ENCODE data around the gene FAM3D. TPM values are rescaled to one million over a fixed set of nuclear protein-coding genes. Genes with fewer than 3 reads are reported as not detected.

FAM3D gene
- total and polyA plus RNA-seq, 12 donors: 0.06 to 0.40 (median 0.22) TPM; not detected in 8

DNA sequence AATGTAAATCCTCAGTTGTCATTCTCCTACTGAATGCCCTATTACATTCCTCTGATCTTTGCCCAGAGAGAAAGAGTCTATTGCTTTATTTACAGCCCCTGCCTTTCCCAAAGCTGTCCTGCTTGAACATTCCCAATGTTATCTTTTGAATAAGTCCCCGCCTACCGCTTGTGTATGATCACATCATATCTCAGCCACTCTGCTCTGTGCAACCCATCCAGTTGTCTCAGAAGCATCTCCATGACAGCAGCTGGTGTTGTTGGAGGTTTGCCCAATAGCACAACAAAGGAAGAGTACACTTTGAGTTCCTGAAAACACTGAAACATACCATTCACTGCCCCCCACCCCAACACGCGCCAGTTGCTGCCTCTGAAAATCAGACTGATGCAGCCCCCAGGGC is 22.0 kb upstream of the FAM3D start:
- intact Hi-C loops (cut with DNase I): no loop called here
- no peak for DNase-seq
- H3K27me3 ChIP-seq: no peaks in the 10 kb centered on the region
- no peaks in the 10 kb centered on the region for H3K4me1 ChIP-seq (replicated peaks in 1 of 2)
- WGBS, 4 donors: 75 to 86% (median 79%) methylated on average over 4 of the region's 4 CpGs
- no peak for TF ChIP-seq POLR2A (IDR thresholded peaks at IDR 0.05)
- no peak for TF ChIP-seq CTCF (IDR thresholded peaks at IDR 0.05)
- H3K4me3 ChIP-seq: no peak overlapping the region
- no peaks in the 10 kb centered on the region for H3K9me3 ChIP-seq (replicated peaks in 1 of 3)
- no peaks in the 10 kb centered on the region for H3K36me3 ChIP-seq (replicated peaks in 1 of 2)
- no peak overlapping the region for H3K27ac ChIP-seq

DNA sequence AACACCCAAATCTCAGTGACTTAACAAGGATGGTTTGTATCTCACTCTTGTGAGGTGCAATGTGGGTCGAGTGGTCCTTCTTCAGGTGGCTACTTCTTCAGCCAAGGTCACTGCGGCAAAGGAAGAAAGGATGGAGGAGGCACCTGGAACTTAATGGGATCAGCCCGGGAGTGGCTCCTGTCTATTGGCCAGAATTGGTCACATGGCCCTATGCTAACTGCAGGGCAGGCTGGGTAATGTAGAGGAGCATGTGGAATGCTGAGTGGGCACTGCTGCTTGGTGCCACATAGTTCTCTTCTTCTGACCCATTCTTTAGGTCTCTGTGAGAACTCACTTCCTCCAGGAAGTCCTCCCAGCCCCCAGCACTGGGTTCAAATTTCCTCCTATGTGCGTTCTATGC is 20.3 kb upstream of the FAM3D start:
- DNase-seq: no peak
- no peak overlapping the region for H3K27ac ChIP-seq
- H3K36me3 ChIP-seq (replicated peaks in 1 of 2): no peaks in the 10 kb centered on the region
- intact Hi-C loops (cut with DNase I): no loop called here
- no peaks in the 10 kb centered on the region for H3K9me3 ChIP-seq (replicated peaks in 1 of 3)
- H3K27me3 ChIP-seq: no peaks in the 10 kb centered on the region
- H3K4me1 ChIP-seq (replicated peaks in 1 of 2): no peaks in the 10 kb centered on the region
- TF ChIP-seq POLR2A (IDR thresholded peaks at IDR 0.05) (no peak), CTCF (IDR thresholded peaks at IDR 0.05) (no peak)
- no peak overlapping the region for H3K4me3 ChIP-seq
- WGBS, 4 donors: 83 to 88% (median 84%) methylated on average over 4 of the region's 4 CpGs

- intact Hi-C loops (cut with DNase I): no loop called here
- H3K36me3 ChIP-seq (replicated peaks in 1 of 2): no peaks in the 10 kb centered on the region
- H3K4me3 ChIP-seq: no peak overlapping the region
- WGBS, 4 donors: 72 to 80% (median 78%) methylated on average over 10 of the region's 10 CpGs
- no peaks in the 10 kb centered on the region for H3K27me3 ChIP-seq
- H3K27ac ChIP-seq: no peak overlapping the region
- DNase-seq: no peak
- TF ChIP-seq POLR2A (IDR thresholded peaks at IDR 0.05): no peak
- no peak for TF ChIP-seq CTCF (IDR thresholded peaks at IDR 0.05)
- no peaks in the 10 kb centered on the region for H3K9me3 ChIP-seq (replicated peaks in 1 of 3)
- H3K4me1 ChIP-seq (replicated peaks in 1 of 2): no peaks in the 10 kb centered on the region
Measured at GRCh38 chr3:58685641-58686040, 19.1 kb upstream of the FAM3D start.

DNA sequence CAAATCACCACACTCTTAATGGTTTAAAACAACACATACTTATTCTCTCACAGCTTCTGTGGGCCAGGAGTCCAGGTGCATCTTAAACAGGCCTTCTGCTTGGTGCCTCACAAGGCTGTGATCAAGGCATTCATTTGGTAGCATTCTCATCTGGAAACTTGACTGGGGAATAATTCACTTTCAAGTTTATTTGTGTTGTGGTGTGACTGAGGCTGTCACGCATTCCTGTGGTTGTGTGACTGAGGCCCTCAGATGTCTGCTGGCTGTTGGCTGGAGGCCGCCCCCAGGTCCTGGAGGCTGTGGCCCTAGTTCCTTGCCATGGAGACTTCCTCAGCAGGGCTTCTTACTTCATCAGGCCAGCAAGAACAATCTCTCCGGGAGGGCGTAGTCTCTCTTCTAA is 16.9 kb upstream of the FAM3D start:
- no peak for TF ChIP-seq CTCF (IDR thresholded peaks at IDR 0.05)
- TF ChIP-seq POLR2A (IDR thresholded peaks at IDR 0.05): no peak
- no peaks in the 10 kb centered on the region for H3K4me1 ChIP-seq (replicated peaks in 1 of 2)
- no peaks in the 10 kb centered on the region for H3K27me3 ChIP-seq
- H3K9me3 ChIP-seq (replicated peaks in 1 of 3): no peaks in the 10 kb centered on the region
- intact Hi-C loops (cut with DNase I): no loop called here
- H3K36me3 ChIP-seq (replicated peaks in 1 of 2): no peaks in the 10 kb centered on the region
- no peak overlapping the region for H3K27ac ChIP-seq
- DNase-seq: no peak
- WGBS, 4 donors: 83 to 89% (median 84%) methylated on average over 4 of the region's 4 CpGs
- no peak overlapping the region for H3K4me3 ChIP-seq

Measured in adrenal gland (tissue), 12 donors.